ENCODE results near the gene HAO2.

The HAO2 gene

DNA sequence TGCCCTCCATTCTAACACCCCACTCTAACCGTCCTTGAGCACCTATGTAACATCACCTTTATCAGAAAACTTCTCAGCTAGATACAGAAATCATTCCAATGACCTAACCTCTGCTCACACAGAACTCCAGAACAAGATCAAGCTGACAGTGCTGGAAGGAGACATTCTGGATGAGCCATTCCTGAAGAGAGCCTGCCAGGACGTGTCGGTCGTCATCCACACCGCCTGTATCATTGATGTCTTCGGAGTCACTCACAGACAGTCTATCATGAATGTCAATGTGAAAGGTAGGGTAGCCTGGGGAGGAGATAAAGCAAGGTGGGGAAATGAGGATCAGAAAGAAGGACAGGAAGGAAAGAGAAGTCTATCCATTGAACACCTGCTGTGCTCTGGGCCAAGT lies 74.2 kb downstream of the HAO2 start:
- DNase-seq: no peak
